WTC11 (cell line): Measurements from ENCODE around the gene COL4A1.

Experiments used
- FOXK1 ChIP-seq: sonication (generic); formaldehyde crosslinking; IDR thresholded peaks from 2 replicates; pipeline ENCODE4 v1.8.0; 2022; ENCODE audit warnings: mild to moderate bottlenecking, moderate library complexity, missing genetic modification reagents
- GTF2I ChIP-seq: fragments of 250-450 bp; sonication (Bioruptor Pico); conservative IDR thresholded peaks from 2 replicates; pipeline ENCODE4 v1.4.0; 2021; ENCODE audit warnings: mild to moderate bottlenecking
- NR1H2 ChIP-seq: sonication (generic); formaldehyde crosslinking; IDR thresholded peaks from 2 replicates; pipeline ENCODE4 v1.9.0; 2021; ENCODE audit warnings: mild to moderate bottlenecking, moderate library complexity, missing genetic modification reagents
- NR3C1 ChIP-seq: sonication (generic); formaldehyde crosslinking; conservative IDR thresholded peaks from 2 replicates; pipeline ENCODE4 v1.8.1; 2023; ENCODE audit warnings: low read depth, mild to moderate bottlenecking, missing genetic modification reagents
- RELA ChIP-seq: sonication (generic); formaldehyde crosslinking; IDR thresholded peaks from 2 replicates; pipeline ENCODE4 v1.8.1; 2022; ENCODE audit warnings: missing genetic modification reagents, mild to moderate bottlenecking, borderline replicate concordance
- SP1 ChIP-seq: sonication (generic); formaldehyde crosslinking; conservative IDR thresholded peaks from 2 replicates; pipeline ENCODE4 v1.8.1; 2022; ENCODE audit warnings: missing genetic modification reagents
- TEAD4 ChIP-seq: sonication (generic); formaldehyde crosslinking; IDR thresholded peaks from 2 replicates; pipeline ENCODE4 v1.8.0; 2022; ENCODE audit warnings: mild to moderate bottlenecking, missing genetic modification reagents
- ZNF121 ChIP-seq: sonication (generic); formaldehyde crosslinking; IDR thresholded peaks from 2 replicates; pipeline ENCODE4 v1.8.0; 2023; ENCODE audit warnings: missing genetic modification reagents
- TF ChIP-seq, protein P1 (sequence below): sonication (generic); formaldehyde crosslinking; conservative IDR thresholded peaks from 2 replicates; pipeline ENCODE4 v1.8.1; 2022; ENCODE audit warnings: mild to moderate bottlenecking, missing genetic modification reagents
- TF ChIP-seq, protein P2 (sequence below): fragments of 200-600 bp; IDR thresholded peaks from 2 replicates; pipeline ENCODE4 v1.8.0; 2022; ENCODE audit warnings: antibody characterized with exemption
- TF ChIP-seq, protein P3 (sequence below): sonication (generic); formaldehyde crosslinking; IDR thresholded peaks from 2 replicates; pipeline ENCODE4 v1.8.1; 2023; ENCODE audit warnings: mild to moderate bottlenecking, missing genetic modification reagents, moderate library complexity
- TF ChIP-seq, protein P4 (sequence below): fragments of 250-450 bp; sonication (Bioruptor Pico); IDR thresholded peaks from 2 replicates; pipeline ENCODE4 v1.9.0; 2021; ENCODE audit warnings: mild to moderate bottlenecking
- TF ChIP-seq, protein P5 (sequence below): sonication (generic); formaldehyde crosslinking; IDR thresholded peaks from 2 replicates; pipeline ENCODE4 v1.8.1; 2023; ENCODE audit warnings: mild to moderate bottlenecking, moderate library complexity, missing genetic modification reagents

DNA sequence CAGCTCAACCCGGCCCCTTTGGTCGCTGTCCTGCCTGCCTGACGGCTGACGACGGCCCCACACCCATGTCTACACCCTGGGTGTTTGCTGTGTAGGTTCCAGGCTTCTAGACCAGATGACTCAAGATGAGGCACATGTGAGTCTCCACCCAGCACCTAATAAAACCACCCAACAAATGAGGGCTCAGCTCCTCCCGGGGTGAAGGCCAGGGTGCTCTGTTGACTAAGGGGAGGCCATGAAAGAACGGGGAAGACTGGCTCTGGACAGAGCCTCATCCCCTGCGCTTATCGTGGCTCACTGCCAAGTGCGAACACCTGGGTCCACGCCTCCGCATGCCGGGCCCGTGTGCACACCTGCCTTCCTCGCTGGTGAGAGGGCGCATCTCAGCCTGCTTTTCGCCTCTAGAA is 39.7 kb upstream of the COL4A1 start:
- TF ChIP-seq, protein P1, sequence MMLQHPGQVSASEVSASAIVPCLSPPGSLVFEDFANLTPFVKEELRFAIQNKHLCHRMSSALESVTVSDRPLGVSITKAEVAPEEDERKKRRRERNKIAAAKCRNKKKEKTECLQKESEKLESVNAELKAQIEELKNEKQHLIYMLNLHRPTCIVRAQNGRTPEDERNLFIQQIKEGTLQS (CRISPR knock-in tag) = no peak
- TF ChIP-seq FOXK1 = no peak
- TF ChIP-seq, protein P2, sequence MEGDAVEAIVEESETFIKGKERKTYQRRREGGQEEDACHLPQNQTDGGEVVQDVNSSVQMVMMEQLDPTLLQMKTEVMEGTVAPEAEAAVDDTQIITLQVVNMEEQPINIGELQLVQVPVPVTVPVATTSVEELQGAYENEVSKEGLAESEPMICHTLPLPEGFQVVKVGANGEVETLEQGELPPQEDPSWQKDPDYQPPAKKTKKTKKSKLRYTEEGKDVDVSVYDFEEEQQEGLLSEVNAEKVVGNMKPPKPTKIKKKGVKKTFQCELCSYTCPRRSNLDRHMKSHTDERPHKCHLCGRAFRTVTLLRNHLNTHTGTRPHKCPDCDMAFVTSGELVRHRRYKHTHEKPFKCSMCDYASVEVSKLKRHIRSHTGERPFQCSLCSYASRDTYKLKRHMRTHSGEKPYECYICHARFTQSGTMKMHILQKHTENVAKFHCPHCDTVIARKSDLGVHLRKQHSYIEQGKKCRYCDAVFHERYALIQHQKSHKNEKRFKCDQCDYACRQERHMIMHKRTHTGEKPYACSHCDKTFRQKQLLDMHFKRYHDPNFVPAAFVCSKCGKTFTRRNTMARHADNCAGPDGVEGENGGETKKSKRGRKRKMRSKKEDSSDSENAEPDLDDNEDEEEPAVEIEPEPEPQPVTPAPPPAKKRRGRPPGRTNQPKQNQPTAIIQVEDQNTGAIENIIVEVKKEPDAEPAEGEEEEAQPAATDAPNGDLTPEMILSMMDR = no peak
- TF ChIP-seq, protein P3, sequence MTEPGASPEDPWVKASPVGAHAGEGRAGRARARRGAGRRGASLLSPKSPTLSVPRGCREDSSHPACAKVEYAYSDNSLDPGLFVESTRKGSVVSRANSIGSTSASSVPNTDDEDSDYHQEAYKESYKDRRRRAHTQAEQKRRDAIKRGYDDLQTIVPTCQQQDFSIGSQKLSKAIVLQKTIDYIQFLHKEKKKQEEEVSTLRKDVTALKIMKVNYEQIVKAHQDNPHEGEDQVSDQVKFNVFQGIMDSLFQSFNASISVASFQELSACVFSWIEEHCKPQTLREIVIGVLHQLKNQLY (CRISPR knock-in tag) = no peak
- TF ChIP-seq ZNF121 (CRISPR knock-in tag) = no peak
- no peak for TF ChIP-seq NR1H2 (CRISPR knock-in tag)
- TF ChIP-seq, protein P4, sequence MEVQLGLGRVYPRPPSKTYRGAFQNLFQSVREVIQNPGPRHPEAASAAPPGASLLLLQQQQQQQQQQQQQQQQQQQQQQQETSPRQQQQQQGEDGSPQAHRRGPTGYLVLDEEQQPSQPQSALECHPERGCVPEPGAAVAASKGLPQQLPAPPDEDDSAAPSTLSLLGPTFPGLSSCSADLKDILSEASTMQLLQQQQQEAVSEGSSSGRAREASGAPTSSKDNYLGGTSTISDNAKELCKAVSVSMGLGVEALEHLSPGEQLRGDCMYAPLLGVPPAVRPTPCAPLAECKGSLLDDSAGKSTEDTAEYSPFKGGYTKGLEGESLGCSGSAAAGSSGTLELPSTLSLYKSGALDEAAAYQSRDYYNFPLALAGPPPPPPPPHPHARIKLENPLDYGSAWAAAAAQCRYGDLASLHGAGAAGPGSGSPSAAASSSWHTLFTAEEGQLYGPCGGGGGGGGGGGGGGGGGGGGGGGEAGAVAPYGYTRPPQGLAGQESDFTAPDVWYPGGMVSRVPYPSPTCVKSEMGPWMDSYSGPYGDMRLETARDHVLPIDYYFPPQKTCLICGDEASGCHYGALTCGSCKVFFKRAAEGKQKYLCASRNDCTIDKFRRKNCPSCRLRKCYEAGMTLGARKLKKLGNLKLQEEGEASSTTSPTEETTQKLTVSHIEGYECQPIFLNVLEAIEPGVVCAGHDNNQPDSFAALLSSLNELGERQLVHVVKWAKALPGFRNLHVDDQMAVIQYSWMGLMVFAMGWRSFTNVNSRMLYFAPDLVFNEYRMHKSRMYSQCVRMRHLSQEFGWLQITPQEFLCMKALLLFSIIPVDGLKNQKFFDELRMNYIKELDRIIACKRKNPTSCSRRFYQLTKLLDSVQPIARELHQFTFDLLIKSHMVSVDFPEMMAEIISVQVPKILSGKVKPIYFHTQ (CRISPR knock-in tag) = no peak
- TF ChIP-seq GTF2I = no peak
- no peak for TF ChIP-seq SP1
- TF ChIP-seq, protein P5, sequence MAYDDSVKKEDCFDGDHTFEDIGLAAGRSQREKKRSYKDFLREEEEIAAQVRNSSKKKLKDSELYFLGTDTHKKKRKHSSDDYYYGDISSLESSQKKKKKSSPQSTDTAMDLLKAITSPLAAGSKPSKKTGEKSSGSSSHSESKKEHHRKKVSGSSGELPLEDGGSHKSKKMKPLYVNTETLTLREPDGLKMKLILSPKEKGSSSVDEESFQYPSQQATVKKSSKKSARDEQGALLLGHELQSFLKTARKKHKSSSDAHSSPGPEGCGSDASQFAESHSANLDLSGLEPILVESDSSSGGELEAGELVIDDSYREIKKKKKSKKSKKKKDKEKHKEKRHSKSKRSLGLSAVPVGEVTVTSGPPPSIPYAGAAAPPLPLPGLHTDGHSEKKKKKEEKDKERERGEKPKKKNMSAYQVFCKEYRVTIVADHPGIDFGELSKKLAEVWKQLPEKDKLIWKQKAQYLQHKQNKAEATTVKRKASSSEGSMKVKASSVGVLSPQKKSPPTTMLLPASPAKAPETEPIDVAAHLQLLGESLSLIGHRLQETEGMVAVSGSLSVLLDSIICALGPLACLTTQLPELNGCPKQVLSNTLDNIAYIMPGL = no peak
- TF ChIP-seq NR3C1 (CRISPR knock-in tag) = no peak
- no peak for TF ChIP-seq RELA (CRISPR knock-in tag)
- no peak for TF ChIP-seq TEAD4 (CRISPR knock-in tag)
